ENCODE results near the gene CYTH3.
A peak's percentile ranks its signal among the peaks of the same experiment; 100 is the strongest.

The CYTH3 gene

DNA sequence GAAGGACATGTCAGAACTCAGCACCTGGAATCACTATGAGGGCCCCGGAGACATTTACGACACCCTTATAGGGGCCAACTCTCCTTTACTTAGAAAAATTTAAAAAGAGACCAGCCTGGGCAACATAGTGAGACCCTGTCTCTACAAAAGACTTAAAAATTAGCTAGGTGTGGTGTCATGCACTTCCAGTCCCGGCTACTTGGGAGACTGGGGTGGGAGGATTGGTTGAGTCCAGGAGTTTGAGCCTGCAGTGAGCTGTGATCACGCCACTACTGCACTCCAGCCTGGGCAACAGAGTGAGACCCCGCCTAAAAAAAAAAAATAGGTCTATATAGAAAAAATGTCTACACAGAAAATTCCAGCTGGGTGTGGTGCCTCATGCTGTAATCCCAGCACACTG lies 7.5 kb upstream of the CYTH3 start:
- DNase-seq, result no peak

DNA sequence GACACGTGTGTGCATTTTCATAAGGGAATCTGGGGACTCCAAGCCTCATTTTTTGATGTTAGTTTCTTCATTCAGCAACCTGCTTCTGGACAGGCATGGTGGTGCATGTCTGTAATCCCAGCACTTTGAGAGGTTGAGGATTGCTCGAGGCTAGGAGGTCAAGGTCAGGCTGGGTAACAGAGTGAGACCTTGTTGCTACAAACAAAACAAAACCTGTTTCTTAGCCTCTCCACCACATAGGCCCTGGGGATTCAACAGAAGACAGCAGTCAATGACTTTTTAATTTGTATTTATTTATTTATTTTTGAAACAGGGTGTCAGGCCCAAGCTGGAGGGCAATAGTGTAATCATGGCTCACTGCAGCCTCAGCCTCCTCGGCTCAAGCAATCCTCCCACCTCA lies 6.9 kb upstream of the CYTH3 start:
- DNase-seq, result peak in 1 of 2 experiments; percentile 20

DNA sequence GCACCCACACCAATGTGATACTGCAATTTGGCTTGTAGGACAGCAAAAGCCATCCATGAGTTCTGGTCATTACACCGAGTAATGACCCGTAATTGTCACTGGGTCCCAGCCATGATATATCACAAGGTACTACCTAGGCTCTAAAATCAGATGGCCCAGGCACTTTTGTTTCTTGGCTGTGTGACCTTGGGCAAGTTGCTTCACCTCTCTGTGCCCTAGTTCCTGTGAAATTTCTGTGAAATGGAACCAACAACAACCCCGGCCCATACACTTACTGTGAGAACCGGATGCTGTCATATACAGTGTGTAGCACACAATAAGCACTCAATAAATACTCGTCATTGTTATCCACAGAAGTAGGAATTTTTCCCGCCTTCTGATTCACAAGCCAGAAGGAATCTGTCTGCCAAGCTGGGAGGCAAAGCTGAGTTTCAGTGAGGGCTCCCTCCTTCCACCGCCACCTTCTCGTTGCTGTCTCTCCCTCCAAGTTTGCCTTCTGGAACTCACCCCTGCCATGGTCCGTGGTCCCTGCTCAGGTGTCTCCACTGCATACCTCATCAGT lies 6.4 kb upstream of the CYTH3 start:
- DNase-seq, result no peak

DNA sequence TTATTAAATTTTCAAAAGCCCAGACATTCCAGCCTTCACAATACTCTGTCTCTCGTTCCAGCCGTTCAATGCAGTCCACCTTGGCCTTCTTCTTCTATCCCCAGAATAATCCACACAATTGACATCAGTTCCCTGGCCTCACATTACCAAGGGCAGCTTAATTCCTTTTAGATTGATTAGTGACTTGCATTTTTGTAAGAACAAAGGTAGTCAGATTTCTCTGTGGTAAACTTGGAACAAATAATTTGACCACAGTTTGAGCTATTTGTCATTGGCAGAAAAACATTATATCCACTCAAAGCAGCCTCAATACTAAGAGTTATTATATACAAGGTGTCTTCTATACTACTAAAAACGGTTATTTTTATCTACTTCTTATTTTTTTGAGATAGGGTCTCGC lies 5.1 kb upstream of the CYTH3 start:
- DNase-seq, result no peak

DNA sequence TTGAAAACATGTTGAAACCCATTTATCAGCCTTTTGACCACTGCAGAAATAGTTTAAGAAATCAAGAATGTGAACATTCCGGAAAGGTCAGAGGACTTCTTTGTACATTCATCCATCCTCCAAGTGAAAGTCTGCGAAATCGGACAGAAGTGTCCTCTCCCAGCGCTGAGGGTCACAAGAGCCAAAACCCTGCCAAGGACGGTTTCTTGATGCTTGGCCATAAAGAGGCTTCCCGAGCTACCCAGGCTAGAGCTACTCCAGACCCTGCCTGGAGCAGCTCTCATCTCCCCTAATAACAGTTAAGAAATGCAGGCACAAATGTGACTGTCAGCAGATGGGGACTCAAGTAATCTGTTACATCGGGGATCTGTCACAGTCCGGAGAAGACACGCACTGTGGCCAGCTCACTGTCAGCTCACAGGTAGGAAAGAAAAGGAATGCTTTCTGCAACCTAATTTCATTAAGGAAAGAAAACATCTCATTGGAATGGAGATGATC lies 4.5 kb upstream of the CYTH3 start:
- DNase-seq, result no peak

DNA sequence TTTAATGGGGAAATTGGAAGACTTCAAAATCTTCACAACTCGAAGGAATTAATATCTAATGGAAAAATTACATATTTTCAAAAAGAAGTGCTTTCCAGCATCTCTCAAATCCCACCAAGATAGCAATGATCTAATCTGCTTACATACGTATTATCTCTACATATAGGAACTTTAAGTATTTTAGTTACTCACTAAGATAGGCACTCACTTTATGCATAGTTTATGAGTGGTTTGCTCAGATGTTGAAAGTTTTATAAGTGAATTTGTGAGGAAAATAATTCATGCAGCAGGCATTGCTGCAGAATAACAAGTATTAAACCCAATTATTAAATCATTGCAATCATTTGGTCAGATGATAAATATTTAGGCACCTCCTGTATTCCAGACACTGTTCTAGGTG lies 2.3 kb upstream of the CYTH3 start:
- DNase-seq, result no peak

DNA sequence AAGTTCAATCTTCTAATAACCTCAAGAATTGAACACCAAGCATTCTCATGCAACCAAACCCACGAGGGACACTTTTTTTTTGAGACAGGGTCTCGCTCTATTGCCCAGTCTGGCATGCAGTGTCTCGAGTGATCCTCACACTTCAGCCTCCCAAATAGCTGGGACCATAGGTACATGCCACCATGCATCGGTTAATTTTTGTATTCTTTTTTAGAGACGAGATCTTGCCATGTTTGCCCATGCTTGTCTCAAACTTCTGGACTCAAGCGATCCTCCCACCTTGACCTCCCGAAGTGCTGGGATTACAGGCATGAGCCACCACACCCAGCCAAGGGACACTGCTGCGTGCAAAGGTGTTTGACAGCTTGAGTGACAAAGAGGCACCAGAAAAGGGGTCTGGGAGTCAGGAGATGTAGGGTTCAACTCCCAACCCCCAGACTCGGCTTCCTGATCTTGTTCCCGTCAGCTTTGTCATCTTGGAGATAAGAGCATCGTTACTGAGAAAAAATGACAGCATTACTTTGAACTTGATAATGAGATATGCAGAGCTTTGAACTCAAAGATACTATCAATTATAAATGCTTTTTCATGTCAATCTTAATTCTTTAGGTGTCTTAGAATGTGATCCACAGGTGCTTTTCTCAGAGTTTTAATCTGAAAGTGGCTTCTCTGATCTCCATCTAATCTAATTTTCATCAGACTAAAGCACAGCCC lies 1.6 kb upstream of the CYTH3 start:
- DNase-seq, result no peak

DNA sequence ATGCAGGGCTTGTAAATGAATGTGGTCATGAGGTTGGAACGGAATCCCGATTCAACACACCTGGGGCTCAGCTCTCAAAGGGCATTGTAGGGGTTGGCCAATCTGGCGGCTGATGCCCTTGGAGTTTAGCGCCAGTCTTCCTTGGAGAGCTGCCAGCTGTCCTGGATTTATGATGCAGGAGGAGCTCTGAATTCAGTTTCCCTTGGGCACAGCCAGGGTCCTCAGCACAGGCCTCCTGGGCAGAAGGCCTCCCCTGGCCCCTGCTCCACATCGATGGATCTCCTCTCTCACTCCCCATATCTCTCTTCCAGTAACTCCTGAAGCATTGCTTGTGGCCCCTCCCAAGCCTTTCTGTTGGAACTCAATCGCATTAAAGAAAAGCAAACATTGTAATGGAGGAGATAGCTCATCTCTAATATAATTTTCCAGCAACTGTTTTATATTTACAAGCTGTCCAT lies 985 bp upstream of the CYTH3 start:
- no peak for DNase-seq

DNA sequence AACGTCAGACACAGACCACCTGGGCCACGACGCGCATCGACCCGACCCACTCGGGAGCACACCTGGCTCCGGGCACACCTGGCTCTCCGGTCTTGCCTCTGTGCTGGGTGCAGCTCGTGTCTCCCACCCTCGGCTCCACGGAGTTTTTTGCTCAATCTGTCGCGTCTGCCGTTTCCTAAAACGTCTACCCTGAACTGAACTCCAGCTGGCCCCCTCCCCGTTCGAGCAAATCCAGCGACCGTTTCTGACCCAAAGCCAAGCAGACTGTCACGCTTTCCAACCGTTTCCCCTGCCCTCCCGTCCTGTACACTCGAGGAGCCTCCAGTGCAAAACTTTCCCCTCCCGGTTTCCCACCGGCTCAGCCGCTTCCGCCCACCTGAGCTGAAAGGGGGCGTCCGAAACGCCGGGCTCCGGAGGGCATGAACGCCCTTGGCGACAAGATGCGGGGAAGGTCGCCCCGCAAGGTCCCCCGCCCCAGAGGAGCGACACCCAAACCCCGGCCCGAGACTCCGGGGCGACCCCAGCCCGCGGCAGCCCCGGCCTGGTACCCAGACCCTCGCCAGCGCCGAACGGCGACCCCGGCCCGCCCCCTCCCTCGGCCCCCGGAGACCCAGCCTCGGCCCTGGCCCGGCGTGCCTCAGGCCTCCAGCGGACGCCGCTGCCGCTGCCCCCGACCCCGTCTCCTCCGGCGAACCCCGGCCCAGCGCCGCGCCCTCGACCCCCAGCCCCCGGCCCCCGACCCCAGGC lies 557 bp downstream of the CYTH3 start:
- DNase-seq, result peak in 1 of 2 experiments; percentile 17

DNA sequence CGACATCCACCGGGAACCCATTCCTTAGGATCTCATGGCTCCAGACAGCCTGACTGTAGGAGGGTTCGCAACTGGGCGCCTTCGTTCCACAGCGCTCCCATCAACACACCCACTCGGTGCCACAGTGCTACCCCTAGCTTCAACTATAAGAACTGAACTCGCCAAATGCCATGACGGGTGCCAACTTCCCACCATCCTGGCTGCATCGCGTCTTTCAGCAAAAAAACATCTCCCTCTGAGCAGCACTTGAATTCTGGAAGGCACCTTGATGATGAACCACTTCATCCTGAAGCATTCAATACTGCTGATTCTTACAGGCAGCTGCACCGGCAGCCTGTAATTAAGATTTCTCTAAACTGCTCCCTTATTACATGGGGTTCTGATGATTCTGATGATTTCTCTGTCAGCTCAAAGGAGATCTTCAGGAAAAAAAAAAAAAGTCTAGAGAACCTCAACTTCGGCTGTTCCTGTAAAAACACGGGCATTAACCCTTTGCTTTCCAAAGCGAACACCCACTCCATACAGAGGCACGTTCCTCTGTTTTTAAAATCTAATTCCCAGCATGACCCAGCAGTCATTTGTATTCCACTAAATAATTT lies 1.3 kb downstream of the CYTH3 start:
- DNase-seq, result peak; percentile 45 to 73

DNA sequence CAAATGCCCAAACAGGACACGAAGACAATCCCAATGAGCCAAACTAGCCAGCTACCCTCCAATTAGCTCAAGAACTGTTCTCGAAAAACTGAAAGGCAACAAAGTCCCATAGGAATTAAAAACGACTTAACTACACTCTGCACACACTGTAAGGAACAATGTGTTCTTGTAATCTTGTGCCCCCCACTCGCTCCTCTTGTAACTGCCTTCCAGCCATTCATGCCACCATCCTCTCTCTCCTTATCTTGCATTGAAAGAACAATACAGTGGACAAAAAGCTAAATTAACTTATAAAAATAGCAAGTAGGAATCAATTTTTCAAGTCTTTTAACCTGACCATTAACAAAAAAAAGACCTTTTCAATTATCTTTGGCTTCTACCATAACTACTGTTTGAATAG lies 2.9 kb downstream of the CYTH3 start:
- no peak for DNase-seq

DNA sequence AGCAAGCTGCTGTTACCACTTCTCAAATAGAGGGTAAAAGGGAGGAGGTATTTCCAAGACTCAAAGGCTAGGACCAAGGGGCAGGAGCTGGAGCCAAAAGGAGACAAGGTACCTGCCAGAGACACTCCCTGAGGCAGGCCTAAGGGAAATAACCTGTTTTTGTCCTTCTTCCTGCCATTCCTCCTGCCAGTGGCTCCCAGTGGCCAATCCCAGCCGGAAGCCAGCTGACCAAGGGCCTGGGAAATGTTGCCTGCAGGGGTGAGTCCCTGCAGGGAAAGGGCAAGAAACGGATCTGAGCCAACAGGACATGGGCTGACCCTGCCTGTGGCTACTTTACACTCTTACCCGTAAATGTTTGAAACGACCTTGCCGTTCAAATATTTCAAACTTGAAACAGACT lies 3.5 kb downstream of the CYTH3 start:
- DNase-seq, result no peak

DNA sequence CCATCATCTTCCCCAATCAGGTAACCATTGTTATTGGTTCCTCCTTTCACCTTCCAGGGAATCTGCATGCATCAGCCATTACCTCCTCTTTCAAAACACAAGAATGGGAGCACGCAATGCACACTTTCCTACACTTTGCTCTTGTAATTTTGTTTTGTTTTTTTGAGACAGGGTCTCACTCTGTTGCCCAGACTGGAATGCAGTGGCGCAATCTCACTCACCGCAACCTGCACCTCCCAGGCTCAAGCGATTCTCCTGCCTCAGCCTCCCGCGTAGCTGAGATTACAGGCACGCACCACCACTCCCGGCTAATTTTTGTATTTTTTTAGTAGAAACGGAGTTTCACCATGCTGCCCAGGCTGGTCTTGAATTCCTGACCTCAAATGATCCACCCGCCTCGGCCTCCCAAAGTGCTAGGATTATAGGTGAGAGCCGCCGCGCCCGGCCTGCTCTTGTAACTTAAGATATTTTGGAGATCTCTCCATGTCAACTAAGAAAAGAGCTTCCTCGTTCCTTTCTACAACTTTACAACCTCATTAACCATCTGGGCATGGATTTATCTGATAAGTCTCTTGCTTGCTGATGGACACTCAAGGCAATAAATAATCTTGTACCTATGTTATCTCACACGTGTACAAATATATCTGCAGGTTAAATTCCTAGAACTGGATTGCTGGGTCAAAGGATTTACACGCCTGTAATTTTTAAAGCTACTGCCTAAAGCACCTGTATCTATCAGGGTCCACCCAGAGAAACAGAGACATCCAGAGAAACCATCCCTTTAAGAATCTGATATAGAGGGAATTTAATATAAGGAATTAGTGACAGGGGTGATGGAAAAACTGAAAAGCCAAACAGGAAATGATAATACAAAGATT lies 4.2 kb downstream of the CYTH3 start:
- no peak for DNase-seq

DNA sequence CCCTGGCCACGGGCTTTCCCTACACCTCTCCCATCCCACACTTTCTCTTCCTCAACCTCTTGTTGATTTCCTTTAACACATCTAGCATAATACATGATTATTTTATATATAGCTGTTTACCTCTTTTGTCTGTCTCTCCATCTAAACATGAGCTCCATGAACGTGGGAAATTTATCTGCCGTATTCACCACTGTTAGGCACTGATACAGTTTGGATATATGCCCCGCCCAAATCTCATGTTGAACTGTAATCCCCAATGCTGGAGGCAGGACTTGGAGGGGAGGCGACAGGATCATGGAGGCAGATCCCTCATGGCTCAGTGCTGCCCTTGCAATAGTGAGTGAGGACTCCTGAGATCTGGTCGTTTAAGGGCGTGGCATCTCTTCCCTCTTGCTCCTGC lies 5.7 kb downstream of the CYTH3 start:
- no peak for DNase-seq

DNA sequence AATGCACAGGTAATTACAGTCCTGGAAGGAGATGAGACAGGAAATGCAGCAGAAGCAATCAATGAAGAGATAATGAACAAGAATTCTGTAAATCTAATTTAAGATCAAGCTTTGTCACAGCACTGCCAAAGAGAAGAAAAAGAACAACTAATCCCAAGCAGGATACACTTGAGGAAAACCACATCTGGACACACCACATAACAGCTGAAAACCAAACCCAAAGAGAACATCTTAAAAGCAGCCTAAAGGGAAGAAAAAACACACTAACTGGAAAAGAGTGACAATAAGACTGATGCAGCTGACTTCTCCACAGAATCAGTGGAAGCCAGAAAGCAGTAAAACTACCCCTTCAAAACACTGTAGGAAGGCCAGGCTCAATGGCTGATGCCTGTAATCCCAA lies 10.2 kb downstream of the CYTH3 start:
- DNase-seq, result no peak

DNA sequence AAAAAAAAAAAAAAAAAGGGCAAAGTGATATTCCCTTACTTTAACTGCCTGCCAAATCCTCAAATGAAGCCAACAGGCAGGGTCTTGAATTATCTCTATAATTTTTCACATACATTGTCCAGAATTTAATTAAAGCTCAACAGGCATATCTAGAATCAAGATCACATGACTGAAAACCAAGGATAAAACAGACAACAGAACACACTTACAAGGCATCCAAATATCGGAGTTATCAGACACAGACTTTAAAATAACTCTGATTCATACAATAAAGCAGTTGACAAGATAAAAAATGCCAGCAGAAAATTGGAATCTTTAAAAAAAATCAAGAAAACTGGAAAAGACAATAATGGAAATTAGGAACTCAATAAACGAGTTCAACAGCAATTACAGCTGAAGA lies 10.7 kb downstream of the CYTH3 start:
- DNase-seq, result no peak

DNA sequence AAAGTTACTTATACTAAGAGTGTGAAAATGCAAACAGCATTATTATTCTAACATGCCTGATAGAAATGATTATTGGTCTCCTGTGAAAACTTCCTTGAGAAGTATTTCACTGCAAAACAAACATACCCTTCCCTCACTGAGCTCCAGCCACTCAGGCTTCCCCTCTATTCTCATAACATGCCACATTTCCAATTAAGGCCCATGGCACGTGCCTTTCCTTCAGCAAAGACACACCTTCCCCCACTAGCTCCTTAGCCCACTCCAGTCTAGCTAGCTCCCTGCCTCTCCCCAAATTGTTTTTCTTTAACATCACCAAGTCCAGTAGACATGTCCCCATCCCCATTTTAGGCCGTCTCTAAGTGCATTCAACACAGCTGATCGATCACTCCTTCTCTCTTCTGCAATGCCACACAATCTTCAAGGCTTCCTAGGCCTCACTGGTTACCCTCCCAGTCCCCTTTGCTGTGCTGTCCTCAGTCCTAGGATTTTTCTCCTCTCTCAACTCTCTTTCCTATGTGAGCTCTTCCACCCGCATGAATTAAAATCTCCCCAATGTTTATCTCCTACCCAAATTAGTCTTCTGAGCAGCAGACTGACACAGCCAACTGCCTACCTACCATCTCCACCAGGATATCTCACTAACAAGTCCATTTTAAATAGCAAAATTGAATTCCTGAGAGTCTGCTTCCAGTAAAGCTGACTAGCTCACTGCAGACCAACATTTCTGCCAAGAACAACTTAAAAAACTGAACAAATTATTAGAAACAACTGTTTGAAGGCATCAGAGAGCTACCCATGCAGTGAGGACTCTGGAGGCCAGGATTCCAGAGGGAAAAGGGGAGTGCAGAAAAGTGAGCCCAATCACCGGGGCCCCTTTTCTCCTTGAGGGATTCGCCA lies 11.9 kb downstream of the CYTH3 start:
- no peak for DNase-seq

DNA sequence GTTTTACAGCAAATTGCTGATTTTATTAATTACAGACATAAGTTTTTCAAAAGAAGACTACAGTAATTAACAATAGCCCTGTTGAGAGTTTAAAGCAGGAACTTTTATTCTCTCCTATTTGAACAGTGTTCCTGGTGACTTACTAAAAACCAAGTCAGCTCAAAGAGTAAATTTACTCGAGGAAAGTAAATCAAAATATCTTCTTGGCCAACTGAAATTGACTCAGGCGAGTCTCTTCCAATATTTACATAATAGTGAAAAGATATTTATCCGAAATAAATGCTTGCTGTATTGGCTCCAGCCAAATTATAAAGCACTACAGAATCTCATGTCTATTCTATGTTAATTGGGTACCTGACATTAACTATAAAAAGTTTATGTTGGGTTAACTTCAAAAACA lies 13.2 kb downstream of the CYTH3 start:
- DNase-seq, result no peak

DNA sequence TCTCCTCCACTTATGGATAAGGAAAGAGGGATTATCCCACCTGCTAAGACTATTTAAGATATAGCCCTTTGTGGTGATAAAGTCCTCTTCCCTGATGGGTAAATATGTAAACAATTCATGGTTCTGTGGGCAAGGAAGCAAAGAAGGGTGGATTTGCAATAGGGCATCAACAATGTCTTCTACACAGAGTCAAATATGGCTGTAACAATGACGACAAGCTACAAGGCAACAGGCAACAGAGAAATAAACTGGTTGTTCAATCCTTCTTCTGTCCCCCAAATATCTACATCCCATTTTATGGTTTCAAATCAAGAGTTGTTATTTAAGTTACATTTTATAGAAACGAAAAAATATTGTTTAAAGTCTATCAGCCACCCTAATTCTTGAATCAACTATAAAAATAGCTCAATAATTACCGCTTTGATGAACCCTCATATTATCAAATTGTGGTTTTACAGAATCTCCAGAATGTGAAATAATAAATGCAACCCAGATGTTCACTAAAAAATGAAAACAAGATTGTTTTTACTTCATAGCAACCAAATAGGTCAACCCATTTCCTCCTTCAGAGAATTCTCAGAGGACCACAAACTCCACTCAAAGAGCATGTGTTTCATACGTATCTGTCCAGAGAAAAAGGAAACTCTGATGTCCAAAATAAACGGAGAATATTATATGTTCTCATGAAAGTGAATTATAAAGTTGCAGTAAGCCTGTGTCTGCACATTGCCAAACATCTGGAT lies 13.8 kb downstream of the CYTH3 start:
- DNase-seq, result no peak

DNA sequence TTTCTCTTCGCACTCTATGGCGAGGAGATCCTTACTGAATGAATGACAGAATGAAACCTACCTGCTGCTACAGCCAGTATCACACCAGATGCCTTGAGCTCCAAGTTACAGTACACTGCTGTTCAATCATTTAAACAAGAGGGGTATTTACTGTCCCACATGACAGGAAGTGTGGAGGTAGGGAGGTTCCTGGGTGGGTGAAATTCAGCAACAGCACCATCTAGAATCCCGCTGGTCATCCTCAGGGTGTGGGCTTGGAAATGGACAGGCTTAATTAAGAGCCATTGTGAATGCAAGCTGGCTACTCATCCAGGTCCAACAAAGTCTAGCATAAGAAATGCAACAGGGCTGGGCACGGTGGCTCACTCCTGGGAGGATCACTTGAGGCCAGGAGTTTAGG lies 14.7 kb downstream of the CYTH3 start:
- no peak for DNase-seq
